ENCODE data around the gene PKP4. TPM values are rescaled to one million over a fixed set of nuclear protein-coding genes. Genes with fewer than 3 reads are reported as not detected.

PKP4 gene
- total and polyA plus RNA-seq, 9 donors, result 22.7 to 60.9 (median 46.6) TPM

DNA sequence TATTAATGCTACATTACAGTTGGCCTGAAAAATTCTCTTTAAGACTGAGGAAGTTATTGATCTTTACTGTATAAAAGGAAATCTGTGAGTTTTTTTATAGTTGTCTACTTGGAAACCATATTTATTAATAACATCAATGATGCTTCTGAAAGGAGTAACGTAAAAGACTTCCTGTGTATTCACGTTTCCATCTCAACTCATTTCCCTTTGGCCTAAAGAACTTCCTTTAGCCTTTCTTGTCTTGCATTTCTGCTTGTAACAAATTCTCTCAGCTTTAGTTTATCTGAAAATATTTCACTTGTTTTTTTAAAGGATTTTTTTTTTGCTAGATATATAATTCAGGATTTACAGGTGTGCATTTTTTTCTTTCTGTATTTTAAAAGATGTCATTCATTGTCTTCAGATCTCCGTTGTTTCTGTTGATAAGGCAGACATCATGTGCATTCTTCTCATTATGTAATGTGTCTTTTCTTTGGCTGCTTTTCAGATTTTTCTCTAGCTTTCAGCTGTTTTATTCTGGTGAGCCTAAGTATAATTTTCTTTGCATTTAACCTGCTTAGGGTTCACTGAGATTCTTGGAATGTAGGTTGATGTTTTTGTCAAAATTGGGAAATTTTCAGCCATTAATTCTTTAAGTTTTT is 179.3 kb downstream of the PKP4 start:
- intact Hi-C loops (cut with DNase I), result no loop called here
- WGBS, 3 donors, result 30 to 39% (median 36%) methylated on average over 3 of the region's 3 CpGs
- peaks cover 1% of the 10 kb centered on the region for H3K4me1 ChIP-seq (ENCODE audit: insufficient read depth)

DNA sequence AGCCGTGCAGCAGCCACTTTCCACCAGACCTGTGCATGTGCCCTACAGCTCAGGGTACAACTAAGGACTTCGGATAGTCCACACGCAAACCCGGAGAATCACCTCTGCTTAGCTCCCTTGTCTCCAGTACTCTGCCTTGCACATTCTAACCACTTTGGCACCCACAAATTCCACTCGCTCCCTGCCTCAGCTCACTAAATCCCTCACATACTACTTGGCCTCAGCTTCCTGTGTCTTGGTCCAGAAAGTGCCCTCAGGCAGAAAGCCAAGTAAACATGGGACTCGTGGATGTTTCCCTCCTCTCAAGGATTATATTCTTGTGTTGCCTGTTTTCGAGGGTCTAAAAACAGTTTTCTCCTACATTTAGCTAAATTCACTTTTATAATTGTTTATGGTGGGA is 180.6 kb downstream of the PKP4 start:
- H3K27ac ChIP-seq, result no peak overlapping the region

More for the DNA sequence above, 179.3 kb downstream of the PKP4 start:
- H3K9me3 ChIP-seq, result no peaks in the 10 kb centered on the region
- DNase-seq, result no peak
- no peak overlapping the region for H3K27ac ChIP-seq
- no peaks in the 10 kb centered on the region for H3K27me3 ChIP-seq
- TF ChIP-seq POLR2A (IDR thresholded peaks at IDR 0.05), result no peak
- TF ChIP-seq CTCF (IDR thresholded peaks at IDR 0.05), result no peak
- TF ChIP-seq EP300 (IDR thresholded peaks at IDR 0.05), result no peak
- no peak overlapping the region for H3K4me3 ChIP-seq
- no peaks in the 10 kb centered on the region for H3K36me3 ChIP-seq

GRCh38 chr2:158644139-158644538 is 187.4 kb downstream of the PKP4 start:
- H3K36me3 ChIP-seq, result no peaks in the 10 kb centered on the region
- TF ChIP-seq POLR2A (IDR thresholded peaks at IDR 0.05) (no peak), CTCF (IDR thresholded peaks at IDR 0.05) (no peak), EP300 (IDR thresholded peaks at IDR 0.05) (no peak)
- no peak overlapping the region for H3K27ac ChIP-seq
- no peak overlapping the region for H3K4me3 ChIP-seq
- no peaks in the 10 kb centered on the region for H3K9me3 ChIP-seq
- H3K4me1 ChIP-seq (ENCODE audit: insufficient read depth), result no peaks in the 10 kb centered on the region
- no peak for DNase-seq
- 56 to 61% (median 60%) methylated on average over 4 of the region's 4 CpGs for WGBS, 3 donors
- H3K27me3 ChIP-seq, result no peaks in the 10 kb centered on the region
- intact Hi-C loops (cut with DNase I), result no loop called here

More for the DNA sequence above, 180.6 kb downstream of the PKP4 start:
- Histone ChIP-seq H3K4me1 (ENCODE audit: insufficient read depth) (peaks cover 1% of the 10 kb centered on the region), H3K27me3 (no peaks in the 10 kb centered on the region), H3K36me3 (no peaks in the 10 kb centered on the region), H3K4me3 (no peak overlapping the region), H3K9me3 (no peaks in the 10 kb centered on the region)
- WGBS, 3 donors, result 66 to 81% (median 71%) methylated on average over 7 of the region's 7 CpGs
- intact Hi-C loops (cut with DNase I), result no loop called here
- TF ChIP-seq CTCF (IDR thresholded peaks at IDR 0.05), result no peak
- no peak for TF ChIP-seq EP300 (IDR thresholded peaks at IDR 0.05)
- TF ChIP-seq POLR2A (IDR thresholded peaks at IDR 0.05), result no peak
- peak in 1 of 5 donors; percentile 42 for DNase-seq

- Histone ChIP-seq H3K27ac (no peak overlapping the region), H3K36me3 (no peaks in the 10 kb centered on the region), H3K27me3 (no peaks in the 10 kb centered on the region), H3K4me1 (ENCODE audit: insufficient read depth) (no peaks in the 10 kb centered on the region), H3K4me3 (no peak overlapping the region), H3K9me3 (no peaks in the 10 kb centered on the region)
- intact Hi-C loops (cut with DNase I), result no loop called here
- no peak for TF ChIP-seq EP300 (IDR thresholded peaks at IDR 0.05)
- no peak for TF ChIP-seq POLR2A (IDR thresholded peaks at IDR 0.05)
- TF ChIP-seq CTCF (IDR thresholded peaks at IDR 0.05), result no peak
- DNase-seq, result no peak
- 93 to 94% (median 94%) methylated on average over 6 of the region's 6 CpGs for WGBS, 3 donors
These were observed 188.5 kb downstream of the PKP4 start for GRCh38 chr2:158645299-158645698.

Measured in ovary (tissue), 9 donors.